Hematopoietic multipotent progenitor cell treated with erythropoietin and hydrocortisone succinate and interleukin-3 and kit ligand, for 4 days (in vitro differentiated cells): ENCODE data around the gene MRPS15.
"Not testable (repeated sequence)": the region's sequence is repeated elsewhere in the genome, so short reads cannot be mapped to it uniquely, and the experiment has no call there.

Experiments used
- DNase-seq: peaks from one replicate; pipeline ENCODE4 v3.0.0-alpha.2; 2015

MRPS15 gene

DNA sequence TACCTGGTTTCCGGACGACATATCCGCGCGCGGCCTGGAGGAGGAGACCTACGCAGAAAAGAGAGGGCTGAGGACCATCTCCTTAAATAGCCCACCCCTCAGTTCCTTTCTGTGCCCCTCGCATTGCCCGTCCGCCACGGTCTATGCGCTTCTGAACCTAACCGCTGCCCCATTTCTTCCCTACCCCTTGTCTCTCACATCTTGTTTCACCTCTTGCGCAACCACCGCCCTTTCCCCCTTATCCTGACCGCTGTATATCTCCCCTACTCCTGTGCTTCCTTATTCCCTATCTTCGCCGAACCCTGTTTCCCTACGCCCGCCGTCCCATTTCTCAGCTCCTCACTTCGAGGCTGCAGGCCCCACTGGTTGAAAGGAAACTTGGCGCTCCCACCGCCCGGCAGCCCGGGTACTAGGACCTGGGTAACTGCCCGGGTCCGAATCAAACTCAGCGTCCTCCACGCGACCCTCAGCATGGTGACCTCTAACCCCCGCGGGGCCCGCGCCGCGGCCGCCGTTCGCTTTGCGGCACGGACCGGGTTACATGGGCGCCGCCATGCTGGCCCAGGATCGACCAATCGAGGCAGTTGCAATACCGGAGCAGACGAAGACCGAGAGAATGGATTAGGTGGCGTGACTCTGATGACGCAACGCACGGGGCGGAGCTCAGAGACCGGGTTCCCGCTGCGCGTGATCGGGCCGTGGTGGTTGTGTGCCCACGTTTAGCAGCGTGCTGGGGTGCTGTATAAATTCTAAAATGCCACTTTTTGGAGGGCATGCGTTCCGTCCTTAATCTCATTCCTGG is at the start of gene MRPS15:
Gene MRPS15, minus strand, starts transcription at position 582 of the 802 bp plus-strand sequence. Its CDS starts 109 bp downstream, at position 473.
- peak; percentile 99 for DNase-seq

DNA sequence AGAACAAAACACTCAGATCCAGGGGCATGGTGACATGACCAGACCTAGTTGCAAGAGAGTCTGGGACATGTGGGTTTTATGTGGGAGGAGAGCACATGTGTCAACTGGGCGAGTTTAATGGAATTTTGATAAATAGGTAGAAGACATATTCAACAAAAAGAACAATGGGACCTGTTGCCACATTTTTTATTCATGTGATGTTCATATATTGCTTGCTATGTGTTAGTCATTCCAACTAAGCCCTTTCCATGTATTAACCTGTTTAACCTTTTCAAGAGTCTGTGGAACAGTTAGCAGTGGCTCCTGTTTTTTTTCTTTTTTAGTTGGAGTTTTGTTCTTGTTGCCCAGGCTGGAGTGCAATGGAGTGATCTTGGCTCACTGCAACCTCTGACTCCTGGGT is 48.7 kb upstream of the MRPS15 start:
- DNase-seq, result no peak

DNA sequence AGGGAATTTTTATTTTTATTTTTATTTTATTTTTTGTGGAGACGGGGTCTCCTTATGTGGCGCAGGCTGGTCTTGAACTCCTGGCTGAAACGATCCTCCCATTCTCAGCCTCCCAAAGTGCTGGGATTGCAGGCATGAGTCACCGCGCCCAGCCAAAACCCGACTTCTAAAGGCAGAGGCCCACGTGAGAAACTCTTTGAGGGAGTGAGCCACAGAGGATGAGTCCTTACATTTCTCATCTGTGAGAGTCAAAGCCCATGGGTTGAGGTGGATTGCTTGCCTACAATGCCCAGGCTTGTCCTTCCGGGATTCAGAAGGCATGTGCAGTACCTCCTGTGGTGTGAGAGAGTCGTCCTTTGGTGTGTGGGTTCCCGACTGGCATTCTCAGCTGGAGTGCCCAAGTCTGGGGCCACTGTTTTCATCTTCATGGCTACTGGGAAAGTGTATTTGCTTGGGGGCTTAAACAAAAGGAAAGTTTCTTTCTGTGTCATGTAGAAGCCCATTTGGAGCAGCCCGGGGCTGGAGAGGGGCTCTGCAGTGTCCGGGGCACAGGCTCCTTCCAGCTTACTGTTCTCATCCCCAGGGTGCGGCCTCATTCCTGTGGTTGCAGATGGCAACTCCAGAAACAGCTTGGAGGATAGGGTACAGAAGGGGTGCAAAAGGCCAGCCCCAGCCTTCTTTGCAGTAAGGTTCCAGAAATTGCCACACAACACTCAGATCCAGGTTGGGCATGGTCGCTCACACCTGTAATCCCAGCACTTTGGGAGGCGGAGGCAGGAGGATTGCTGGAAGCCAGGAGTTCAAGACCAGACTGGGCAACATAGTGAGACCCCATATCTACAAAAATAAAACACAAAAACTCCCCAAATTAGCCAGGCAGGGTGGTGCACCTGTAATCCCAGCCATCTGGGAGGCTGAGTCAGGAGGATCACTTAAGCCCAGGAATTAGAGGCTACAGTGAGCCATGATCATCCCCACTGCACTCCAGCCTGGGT is 47.9 kb upstream of the MRPS15 start:
- no peak for DNase-seq

DNA sequence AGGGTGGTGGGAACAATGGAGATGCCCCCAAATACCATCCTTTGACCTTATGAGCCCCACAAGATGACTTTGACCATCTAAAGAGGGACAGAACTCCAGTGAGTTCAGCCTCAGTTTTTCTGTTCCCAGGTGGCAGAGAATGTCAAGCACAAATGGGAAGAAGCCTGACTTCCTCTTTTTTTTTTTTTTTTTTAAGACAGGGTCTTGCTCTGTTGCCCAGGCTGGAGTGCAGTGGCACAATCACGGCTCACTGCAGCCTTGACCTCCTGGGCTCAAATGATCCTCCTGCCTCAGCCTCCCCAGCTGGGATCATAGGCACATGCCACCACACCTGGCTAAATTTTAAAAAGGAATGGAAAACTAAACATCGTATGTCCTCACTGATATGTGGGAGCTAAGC is 47.0 kb upstream of the MRPS15 start:
- DNase-seq, result not testable (repeated sequence)

DNA sequence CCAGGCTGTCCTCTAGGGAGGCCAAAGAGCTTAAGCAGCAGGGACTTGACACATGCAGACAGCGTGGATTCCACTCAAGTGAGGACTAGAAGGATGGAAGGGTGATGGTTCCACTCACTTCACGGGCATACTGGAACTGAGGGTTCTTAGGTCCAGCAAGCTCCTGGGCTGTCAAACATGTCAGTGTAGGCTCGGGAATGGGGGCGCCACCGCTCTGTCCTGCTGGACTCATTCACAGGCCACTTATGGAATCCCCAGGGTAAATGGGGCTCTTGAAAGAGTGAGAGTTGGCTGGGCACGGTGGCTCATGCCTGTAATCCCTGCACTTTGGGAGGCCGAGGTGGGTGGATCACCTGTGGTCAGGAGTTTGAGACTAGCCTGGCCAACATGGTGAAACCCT is 46.2 kb upstream of the MRPS15 start:
- no peak for DNase-seq

DNA sequence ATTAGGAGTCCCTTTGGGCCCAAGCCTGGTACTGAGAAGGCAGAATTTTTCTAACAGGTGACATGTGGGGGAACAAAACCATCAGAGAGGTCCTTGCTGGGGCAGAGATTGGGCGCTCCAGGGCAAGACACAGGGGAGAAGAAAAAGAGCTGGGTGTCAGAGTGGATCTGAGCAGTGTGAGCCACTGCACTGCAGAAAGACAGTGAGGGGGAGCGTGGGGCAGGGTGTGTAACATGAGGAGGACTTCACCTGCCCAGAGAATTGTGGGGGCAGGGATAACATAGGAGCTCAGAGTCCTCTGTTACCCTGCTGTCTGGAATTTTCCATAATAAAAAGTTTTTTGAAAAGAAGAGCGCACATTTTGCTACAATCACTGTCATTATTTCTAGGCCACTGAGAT is 44.1 kb upstream of the MRPS15 start:
- no peak for DNase-seq

DNA sequence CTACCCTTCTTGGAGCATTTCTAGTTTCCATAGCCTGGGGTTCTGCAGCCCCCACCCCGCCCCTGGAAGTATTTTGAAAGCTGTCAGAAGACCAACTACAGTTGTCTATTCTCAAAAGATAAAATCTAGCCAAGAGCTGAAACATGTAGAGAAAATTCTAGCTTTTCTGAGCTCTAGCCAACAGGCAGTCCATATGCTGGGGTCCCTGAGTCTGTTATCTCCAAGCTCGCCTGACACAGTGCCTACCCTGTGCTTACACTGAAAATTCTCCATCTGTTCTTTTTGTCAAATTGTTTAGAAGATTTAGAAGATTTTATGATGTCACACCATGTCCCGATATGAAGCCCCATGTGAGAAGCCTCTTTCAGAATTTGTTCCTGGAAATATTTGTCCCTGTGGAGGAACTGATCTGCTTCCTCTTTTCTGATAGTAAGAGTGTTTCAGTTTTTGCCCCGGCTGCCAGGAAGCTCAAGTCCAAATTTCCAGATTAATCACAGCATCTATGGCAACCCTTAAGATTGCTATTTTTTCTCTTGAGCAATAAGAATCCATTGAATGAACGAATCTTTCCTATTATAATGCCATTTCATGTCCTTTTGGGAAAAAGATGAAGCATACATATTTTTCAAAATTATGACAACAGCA is 42.2 kb upstream of the MRPS15 start:
- no peak for DNase-seq

DNA sequence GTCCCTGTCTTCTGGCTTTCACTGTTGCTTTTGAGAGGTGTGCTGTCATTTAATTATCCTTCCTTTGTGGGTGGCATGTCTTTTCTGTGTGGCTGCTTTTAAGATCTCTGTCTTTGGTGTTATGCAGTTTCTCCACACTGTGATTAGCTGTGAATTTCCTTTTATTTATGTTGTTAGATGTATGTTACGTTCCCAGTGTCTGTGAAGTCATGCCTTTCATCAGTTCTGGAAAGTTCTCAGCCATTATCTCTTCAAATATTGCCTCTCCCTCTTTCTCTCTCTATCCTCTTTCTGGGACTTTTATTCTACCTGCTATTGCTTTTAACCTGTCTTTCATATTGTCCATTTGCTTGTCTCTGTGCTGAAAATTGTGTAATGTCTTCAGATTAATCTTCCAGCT is 39.5 kb upstream of the MRPS15 start:
- no peak for DNase-seq

DNA sequence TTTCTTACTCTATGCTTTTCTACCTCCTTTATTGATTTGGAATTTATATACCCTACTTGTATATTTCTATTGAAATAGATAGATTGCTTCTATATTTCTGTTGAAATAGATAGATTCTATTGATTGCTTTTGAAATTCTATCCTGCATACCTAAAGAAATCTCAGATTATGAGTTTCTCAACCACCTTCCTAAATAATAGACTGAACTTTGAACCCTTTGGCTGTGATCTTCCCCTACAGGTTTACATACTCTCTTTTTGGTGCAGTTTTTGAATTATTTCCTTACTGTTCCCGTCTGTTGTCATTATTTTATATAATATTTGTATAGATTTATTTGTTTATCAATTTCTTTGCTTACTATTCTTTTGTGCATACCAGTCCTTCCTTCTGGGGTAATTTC is 39.0 kb upstream of the MRPS15 start:
- DNase-seq, result no peak

DNA sequence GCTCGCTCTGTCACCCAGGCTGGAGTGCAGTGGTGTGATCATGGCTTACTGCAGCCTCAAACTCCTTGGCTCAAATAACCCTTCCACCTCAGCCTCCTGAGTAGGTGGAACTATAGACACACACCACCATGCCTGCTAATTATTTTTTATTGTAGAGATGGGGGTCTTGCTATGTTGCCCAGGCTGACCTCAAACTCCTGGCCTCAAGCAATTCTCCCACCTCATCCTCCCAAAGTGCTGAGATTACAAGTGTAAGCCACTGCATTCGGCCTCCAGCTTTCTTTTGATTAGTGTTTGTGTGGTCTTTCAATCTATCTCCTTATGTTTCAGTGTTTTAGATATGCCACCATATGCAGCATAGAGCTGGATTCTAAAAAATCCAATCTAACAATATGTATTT is 38.4 kb upstream of the MRPS15 start:
- DNase-seq, result no peak

DNA sequence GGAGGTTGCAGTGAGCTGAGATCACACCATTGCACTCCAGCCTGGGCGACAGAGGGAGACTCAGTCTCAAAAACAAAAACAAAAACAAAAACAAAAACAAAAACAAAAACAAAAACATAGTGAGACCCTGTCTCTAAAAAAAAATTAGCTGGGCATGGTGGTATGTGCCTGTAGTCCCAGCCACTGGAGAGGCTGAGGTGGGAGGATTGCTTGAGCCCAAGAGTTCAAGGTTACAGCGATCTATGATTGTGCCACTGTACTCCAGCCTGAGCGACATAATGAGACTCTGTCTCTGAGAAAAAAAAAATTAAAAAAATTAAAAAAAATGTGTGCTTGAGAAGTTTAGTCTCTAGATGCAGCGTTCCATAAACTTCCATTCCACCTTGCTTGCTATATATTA is 37.7 kb upstream of the MRPS15 start:
- DNase-seq, result not testable (repeated sequence)

DNA sequence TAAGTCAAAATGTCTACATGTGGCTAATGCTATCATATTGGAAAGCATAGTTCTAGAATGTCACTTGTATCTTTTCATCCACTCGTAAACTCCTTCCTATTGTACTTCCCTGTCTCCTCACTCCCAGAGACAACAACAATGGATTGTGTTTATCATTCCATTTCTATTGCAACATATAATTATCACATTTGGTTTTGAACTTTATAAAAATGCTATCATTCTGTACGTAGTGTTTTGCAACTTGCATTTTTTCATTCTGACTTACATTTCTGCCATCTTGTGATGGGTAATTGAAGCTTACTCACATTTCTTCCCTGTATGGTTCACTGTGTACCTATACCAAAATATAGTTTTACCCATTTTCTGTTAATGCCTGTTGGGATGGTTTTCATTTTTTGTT is 33.0 kb upstream of the MRPS15 start:
- DNase-seq, result no peak

DNA sequence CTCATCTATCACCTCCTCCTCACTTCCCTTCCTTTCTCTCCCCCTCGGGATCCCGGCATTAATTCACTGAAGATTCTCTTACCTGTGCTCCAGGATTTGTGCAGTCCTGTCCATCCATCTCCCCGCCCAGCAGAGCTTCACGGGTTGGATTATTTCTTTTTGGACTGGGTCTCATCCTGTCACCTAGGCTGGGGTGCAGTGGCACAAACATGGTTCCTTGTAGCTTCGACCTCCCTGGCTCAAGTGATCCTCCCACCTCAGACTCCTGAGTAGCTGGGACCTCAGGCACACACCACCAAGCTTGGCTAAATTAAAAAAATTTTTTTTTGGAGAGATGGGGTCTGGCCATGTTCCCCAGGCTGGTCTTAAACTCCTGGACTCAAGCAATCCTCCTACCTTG is 30.8 kb upstream of the MRPS15 start:
- DNase-seq, result no peak

DNA sequence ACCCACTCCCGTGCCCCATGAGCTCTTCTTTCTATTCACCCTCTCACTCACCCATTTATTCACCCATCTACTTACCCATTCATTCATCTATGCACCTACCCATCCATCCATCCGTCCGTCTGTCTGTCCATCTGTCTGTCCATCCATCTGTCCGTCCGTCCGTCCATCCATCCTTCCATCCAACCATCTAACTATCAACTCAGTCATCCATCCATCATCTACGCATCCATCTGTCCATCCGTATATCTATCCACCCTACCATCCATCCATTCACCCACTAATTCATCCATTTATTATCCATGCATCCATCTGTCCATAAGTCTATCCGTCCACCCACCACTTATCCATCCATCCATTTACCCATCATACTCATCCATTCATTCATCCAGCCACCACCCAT is 29.3 kb upstream of the MRPS15 start:
- no peak for DNase-seq

DNA sequence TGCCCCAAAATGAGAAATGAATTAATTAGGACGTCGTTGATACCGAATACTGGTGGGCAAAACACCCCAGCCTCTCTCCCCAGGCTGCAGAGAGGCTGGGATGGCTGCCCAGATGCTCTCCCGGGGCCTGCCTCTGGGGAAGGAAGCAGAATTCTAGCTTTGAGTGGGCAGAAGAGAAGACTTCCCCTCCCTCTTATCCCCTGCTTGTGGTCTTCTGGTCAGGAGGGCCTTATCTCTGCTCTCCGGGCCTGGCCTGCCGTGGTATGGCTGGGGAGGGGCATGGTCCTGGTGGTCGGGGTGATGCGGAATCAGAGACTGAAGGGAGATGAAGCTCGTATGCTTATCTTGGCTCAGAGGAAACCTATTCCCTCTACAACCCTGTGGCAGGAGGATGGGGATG is 28.3 kb upstream of the MRPS15 start:
- DNase-seq, result peak; percentile 97

DNA sequence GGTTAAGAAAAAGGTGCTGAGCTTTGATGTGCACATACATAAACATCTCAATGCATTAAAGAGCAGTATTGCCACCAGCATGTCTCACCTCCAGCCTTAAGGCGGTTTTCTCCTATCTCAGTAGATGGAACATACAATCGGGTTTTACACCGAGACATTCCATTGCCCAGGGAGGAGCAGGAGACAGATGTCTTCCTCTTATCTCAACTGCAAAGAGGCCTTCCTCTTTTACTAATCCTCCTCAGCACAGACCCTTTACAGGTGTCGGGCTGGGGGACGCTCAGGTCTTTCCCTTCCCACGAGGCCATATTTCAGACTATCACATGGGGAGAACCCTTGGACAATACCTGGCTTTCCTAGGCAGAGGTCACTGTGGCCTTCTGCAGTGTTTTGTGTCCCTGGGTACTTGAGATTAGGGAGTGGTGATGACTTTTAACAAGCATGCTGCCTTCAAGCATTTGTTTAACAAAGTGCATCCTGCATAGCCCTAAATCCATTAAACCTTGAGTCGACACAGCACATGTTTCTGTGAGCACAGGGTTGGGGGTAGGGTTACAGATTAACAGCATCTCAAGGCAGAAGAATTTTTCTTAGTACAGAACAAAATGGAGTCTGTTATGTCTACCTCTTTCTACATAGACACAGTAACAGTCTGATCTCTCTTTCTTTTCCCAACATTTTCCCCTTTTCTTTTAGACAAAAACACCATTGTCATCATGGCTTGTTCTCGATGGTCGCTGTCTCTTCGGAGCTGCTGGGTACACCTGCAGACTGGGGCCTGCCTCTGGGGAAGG is 25.3 kb upstream of the MRPS15 start:
- DNase-seq, result not testable (repeated sequence)

DNA sequence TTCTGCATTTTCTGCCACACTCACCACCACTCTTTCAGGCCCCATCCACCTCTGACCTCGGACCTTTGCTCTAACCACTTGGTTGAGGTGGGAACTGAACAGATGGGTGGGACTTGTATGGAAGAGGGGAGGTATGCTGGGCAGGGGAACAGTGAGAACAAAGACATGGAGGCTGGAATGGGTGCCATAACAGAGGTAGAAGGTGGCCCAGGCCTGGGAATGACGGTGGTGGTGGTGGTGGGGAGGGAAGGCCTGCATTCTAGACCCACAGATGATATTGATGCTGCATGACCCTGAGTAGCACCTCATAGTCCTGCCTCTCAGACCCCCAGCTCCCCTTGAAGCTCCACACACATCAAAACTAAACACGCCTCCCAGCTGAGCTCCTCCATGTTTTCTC is 23.7 kb upstream of the MRPS15 start:
- DNase-seq, result no peak

DNA sequence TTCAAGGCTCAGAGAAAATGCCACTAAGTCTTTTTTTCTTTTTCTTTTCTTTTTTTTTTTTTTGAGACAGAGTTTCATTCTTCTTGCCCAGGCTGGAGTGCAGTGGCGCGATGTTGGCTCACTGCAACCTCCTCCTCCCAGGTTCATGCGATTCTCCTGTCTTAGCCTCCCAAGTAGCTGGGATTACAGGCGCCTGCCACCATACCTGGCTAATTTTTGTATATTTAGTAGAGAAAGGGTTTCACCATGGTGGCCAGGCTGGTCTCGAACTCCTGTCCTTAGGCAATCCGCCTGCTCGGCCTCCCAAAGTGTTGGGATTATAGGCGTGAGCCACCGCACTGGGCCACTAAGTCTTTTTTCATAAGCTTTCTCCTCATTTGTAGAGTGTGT is 23.1 kb upstream of the MRPS15 start:
- DNase-seq, result not testable (repeated sequence)

DNA sequence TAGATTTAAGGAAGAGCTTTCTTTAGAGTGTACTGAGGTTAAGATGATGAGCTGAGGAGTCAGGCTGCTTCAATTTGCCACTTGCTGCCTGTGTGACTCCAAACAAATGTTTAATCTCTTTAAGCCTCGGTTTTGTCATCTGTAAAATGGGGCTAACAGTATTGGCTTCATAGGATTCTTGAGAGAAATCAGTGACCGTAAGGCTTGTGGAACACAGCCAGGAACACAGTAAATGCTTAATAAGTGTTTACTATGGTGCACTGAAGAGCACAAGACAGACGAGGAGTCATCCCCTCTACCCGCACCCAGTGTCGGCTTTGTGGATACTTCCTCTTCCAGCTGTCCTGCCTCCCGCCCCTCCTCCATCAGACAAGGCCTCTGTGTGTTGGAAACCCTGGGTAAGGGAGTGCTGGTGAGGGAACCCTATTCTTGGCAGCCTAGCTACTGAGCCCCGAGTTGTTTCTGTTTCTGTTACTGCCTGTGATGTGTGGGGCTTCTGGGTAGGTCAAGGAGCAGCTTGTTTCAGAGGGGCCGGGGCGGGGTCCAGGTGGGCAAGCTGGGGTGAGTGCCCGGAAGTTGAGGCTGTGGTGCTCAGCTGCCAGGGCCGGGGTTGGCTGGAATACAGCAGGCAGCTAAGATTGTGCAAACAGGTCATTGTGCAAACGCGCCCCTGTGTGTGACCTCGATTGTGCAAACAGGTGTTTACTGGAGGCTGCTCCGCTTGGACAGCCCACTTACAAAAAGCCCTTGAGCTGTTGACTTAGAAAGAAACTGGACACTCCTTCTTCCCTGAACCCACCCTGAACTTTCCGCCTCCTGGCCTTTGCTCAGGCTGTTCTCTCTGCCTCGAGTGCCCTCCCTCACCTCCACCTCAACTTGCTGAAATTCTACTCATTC is 22.5 kb upstream of the MRPS15 start:
- peak; percentile 87 for DNase-seq

DNA sequence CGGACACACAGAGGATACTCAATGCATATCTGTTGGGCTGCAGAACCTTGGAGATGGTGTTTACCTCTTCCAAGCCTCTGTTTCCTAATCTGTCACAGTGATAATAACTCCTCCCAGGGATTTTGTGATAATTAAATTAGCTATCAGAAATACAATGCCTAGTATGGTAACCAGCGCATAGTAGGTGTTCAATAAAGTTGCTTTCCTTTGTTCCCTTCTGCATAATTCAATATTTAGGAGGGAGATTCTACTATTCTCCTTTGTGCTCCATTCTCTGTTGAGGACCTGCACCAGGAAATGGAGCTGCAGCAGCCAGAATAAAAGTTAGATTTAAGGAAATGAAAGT is 21.9 kb upstream of the MRPS15 start:
- no peak for DNase-seq

DNA sequence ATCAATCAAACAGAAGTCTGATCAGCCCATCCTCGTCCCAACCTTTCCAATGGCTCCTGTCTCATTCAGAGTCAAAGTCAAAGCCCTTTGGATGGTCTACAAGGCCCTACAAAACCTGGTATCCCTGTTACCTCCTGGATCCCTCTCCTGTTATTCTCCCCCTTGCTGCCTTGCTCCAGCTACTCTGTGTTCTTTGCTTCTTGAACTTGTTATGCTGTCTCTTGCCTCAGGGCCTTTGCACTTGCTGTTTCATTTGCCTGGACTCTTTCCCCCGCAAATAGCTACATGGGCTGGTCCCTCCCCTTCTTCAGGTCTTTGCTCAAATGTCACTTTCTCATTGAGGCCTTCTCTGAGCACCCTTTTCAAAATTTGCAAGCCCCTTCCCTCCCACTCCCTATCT is 19.9 kb upstream of the MRPS15 start:
- no peak for DNase-seq
